GM12891 (cell line): ENCODE measurements around the gene KIF5C.

ENCODE experiments used
- DNase-seq: peaks from one replicate; pipeline ENCODE4 v3.0.0; 2011; ENCODE audit warnings: low spot score; ENCODE audit not compliant: insufficient read length
- FAIRE-seq: peaks from 2 replicates; lab custom pipeline; 2011; peaks lifted over from hg19 to GRCh38; lab: Jason Lieb, UNC
- PAX5 ChIP-seq: IDR thresholded peaks from 2 replicates; pipeline ENCODE4 v1.6.1; 2011; ENCODE audit warnings: low read length, moderate library complexity, mild to moderate bottlenecking; ENCODE audit not compliant: insufficient read depth, severe bottlenecking
- POLR2A ChIP-seq: IDR thresholded peaks from 2 replicates; pipeline ENCODE4 v1.6.1; 2011; ENCODE audit warnings: low read depth, low read length, control low read depth
- POLR2AphosphoS5 ChIP-seq: IDR thresholded peaks from 2 replicates; pipeline ENCODE4 v1.6.1; 2011; ENCODE audit warnings: low read depth, low read length, control low read depth
- POU2F2 ChIP-seq: IDR thresholded peaks from 2 replicates; pipeline ENCODE4 v1.6.1; 2011; ENCODE audit warnings: low read depth, mild to moderate bottlenecking, control low read depth, low read length, moderate library complexity
- SPI1 ChIP-seq: IDR thresholded peaks from 2 replicates; pipeline ENCODE4 v1.6.1; 2011; ENCODE audit warnings: low read depth, low read length, control low read depth
- TAF1 ChIP-seq: IDR thresholded peaks from 2 replicates; pipeline ENCODE4 v1.6.1; 2011; ENCODE audit warnings: low read depth, low read length, control low read depth

KIF5C gene

DNA sequence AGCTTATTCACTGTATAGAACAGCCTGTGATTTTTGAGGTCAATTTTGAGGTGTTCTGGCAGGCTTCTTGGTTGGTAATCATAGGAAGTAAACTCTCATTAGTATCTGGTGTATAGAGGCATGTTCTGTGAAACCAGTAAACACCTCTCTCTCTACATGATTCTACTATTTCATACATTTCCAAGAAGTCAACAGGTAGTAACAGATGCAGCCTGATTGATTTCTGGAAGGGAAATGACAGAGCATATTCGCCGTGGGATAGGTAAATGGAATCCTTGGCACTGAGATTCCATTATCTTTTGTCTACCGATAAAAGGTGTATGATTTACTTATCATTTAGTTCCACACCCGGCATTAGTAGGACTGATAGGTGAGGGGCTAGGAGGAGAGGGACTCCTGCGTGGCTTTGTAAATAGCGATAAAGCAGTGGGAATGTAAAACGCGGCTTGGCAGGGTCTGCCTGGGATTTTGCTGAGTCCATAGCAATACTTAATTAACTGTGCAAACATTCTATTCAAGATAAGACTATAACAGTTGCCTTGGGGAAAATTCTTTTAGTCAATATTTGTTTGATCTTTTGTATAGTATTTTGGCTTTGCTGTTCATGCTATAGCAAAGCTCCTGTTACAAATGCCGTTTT lies 195.8 kb downstream of the KIF5C start:
- FAIRE-seq, result no peak
- no peak for DNase-seq
- TF ChIP-seq SPI1 (no peak), TAF1 (no peak), POU2F2 (no peak), PAX5 (no peak)

DNA sequence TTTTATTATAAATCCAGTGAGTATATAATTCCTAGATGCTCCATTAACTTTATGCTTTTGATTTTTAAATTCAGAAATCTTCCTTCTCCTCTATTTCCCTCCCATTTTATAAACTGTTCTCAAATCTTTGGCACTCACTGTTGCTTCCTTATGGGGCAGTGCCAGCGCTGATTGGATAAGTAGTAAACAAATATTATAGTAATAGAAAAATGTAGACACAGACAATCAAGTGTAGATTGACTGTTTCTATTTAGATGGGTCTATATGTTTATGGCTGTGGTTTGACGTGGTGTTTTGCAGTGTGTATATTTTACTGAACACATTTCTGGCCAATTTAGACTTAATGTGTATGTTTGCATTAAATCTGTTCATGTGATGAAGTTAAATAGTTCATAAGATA lies 200.1 kb downstream of the KIF5C start:
- no peak for FAIRE-seq
- no peak for DNase-seq
- TF ChIP-seq POU2F2 (no peak), POLR2AphosphoS5 (no peak), TAF1 (no peak), POLR2A (no peak), PAX5 (no peak), SPI1 (no peak)

DNA sequence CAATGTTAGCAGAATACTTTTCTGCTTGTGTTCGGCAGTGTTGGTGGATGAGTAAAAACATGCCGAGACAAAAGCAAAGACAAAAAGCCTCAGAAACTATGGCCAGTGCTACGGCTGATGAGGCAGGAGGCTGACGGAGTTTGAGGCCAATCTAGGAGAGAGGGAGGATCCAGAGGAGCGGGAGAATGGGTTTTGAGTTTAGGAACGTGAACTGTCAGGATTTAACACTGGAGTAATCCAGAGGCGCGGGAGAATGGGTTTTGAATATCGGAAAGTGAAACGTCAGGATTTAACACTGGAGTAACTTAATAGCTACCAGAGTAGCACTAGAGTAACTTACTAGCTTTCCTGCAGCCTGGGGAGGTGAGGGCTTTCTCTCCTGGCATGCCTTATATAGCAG lies 200.8 kb downstream of the KIF5C start:
- FAIRE-seq, result no peak
- TF ChIP-seq SPI1 (no peak), PAX5 (no peak), POU2F2 (no peak), POLR2A (no peak), TAF1 (no peak), POLR2AphosphoS5 (no peak)
- no peak for DNase-seq
